Activated T-cell treated with anti-CD3 and anti-CD28 coated beads, Interleukin-2, amount 50 U/mL, for 24 hours (primary cell): ENCODE data around the gene BRD2.
A peak's percentile ranks its signal among the peaks of the same experiment; 100 is the strongest.

Experiments
- DNase-seq: peaks from one replicate; pipeline ENCODE4 v3.0.0-alpha.2; 2020
- H3K27ac Mint-ChIP-seq: 2 replicates; pipeline ENCODE4 v1.8.0; 2020; ENCODE audit warnings: mild to moderate bottlenecking, mixed read lengths
- H3K27me3 Mint-ChIP-seq: 2 replicates; pipeline ENCODE4 v1.8.0; 2020; ENCODE audit warnings: mixed read lengths
- H3K36me3 Mint-ChIP-seq: 2 replicates; pipeline ENCODE4 v1.8.0; 2020; ENCODE audit warnings: low read depth, mixed read lengths
- H3K4me1 Mint-ChIP-seq: 2 replicates; pipeline ENCODE4 v1.8.0; 2020; ENCODE audit warnings: low read depth, mixed read lengths
- H3K4me3 Mint-ChIP-seq: 2 replicates; pipeline ENCODE4 v1.8.0; 2020; ENCODE audit warnings: mild to moderate bottlenecking, moderate library complexity, mixed read lengths
- H3K9me3 Mint-ChIP-seq: 2 replicates; pipeline ENCODE4 v1.8.0; 2020; ENCODE audit warnings: mixed read lengths

The BRD2 gene

DNA sequence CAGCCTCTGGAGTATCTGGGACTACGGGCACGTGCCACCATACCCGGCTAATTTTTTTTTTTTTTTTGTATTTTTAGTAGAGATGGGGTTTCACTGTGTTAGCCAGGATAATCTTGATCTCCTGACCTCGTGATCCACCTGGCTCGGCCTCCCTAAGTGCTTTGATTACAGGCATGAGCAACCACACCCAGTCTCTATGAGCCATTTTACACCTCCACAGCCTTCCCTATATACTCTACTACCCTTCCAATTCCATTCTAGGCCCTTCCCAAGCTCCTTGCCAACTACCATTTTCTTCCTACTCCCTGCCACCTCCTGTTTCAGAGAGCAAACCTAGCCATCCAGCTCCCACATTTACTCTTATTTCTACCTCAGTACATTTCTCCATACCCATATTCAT is 7.8 kb upstream of the BRD2 start:
- H3K27ac Mint-ChIP-seq, result no peak overlapping the region
- H3K36me3 Mint-ChIP-seq, result no peaks in the 10 kb centered on the region
- peaks cover 45% of the 10 kb centered on the region for H3K4me1 Mint-ChIP-seq
- no peaks in the 10 kb centered on the region for H3K9me3 Mint-ChIP-seq
- H3K27me3 Mint-ChIP-seq, result no peaks in the 10 kb centered on the region
- DNase-seq, result no peak
- no peak overlapping the region for H3K4me3 Mint-ChIP-seq

DNA sequence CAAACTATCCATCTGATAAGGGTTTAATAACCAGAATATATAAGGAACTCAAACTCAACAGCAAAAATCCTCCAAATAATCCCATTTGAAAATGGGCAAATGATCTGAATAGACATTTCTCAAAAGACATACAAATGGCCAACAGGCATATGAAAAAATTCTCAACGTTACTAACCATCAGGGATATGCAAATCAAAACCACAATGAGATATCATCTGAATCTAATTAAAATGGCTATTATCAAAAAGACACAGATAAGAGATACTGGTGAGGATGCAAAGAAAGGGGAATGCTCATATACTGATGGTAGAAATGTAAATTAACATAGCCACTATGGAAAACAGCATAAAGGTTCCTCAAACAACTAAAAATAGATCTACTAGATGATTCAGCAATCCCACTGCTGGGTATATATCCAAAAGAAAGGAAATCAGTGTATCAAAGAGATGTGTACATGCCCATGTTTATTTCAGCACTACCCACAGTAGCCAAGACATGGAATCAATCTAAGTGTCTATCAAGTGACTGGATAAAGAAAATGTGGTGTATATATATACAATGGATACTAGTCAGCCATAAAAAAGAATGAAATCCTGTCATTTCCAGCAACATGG is 6.1 kb upstream of the BRD2 start:
- Mint-ChIP-seq H3K4me3 (no peak overlapping the region), H3K4me1 (peaks cover 53% of the 10 kb centered on the region), H3K27ac (no peak overlapping the region), H3K9me3 (no peaks in the 10 kb centered on the region), H3K36me3 (peaks cover 2% of the 10 kb centered on the region), H3K27me3 (no peaks in the 10 kb centered on the region)
- DNase-seq, result no peak

DNA sequence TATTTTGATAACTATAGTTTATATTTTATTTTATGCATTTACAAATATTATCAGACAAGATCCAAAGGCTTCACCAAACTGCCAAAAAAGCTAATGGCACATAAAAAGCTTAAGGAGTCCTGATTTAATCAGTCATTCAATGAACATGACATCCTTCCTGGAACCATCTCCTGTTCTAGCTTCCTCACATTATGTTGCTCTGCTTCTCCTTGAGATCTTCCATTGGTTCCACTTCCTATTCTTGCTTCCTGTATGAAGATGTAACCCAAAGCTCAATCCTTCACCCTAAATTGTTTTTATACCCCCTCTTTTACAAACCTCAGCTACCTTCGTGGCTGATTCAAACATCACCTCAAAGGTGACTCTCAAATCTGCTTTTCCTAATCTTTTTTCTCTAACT is 4.5 kb upstream of the BRD2 start:
- no peak for DNase-seq
- Mint-ChIP-seq H3K4me1 (peaks cover 55% of the 10 kb centered on the region), H3K9me3 (no peaks in the 10 kb centered on the region), H3K4me3 (no peak overlapping the region), H3K27ac (peak overlapping the region; percentile 12), H3K27me3 (no peaks in the 10 kb centered on the region), H3K36me3 (peaks cover 10% of the 10 kb centered on the region)

DNA sequence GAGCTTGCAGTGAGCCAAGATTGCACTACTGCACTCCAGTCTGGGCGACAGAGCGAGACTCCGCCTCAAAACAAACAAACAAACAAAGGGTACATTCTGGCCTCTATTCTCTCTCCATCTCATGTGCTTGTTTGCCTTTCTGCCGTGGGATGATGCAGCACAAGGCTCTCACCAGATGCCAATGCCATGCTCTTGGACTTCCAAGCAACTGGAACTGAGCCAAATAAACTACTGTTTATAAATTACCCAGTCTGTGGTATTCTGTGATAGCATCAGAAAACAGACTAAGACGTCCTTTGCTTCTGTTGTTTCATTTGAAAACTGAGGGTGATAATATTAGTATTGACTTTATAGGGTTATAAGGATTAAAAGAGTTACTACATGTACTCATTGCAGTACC is 3.6 kb upstream of the BRD2 start:
- DNase-seq, result no peak
- H3K9me3 Mint-ChIP-seq, result no peaks in the 10 kb centered on the region
- no peak overlapping the region for H3K4me3 Mint-ChIP-seq
- peaks cover 55% of the 10 kb centered on the region for H3K4me1 Mint-ChIP-seq
- H3K27me3 Mint-ChIP-seq, result no peaks in the 10 kb centered on the region
- peak overlapping the region; percentile 30 for H3K27ac Mint-ChIP-seq
- H3K36me3 Mint-ChIP-seq, result peaks cover 19% of the 10 kb centered on the region

DNA sequence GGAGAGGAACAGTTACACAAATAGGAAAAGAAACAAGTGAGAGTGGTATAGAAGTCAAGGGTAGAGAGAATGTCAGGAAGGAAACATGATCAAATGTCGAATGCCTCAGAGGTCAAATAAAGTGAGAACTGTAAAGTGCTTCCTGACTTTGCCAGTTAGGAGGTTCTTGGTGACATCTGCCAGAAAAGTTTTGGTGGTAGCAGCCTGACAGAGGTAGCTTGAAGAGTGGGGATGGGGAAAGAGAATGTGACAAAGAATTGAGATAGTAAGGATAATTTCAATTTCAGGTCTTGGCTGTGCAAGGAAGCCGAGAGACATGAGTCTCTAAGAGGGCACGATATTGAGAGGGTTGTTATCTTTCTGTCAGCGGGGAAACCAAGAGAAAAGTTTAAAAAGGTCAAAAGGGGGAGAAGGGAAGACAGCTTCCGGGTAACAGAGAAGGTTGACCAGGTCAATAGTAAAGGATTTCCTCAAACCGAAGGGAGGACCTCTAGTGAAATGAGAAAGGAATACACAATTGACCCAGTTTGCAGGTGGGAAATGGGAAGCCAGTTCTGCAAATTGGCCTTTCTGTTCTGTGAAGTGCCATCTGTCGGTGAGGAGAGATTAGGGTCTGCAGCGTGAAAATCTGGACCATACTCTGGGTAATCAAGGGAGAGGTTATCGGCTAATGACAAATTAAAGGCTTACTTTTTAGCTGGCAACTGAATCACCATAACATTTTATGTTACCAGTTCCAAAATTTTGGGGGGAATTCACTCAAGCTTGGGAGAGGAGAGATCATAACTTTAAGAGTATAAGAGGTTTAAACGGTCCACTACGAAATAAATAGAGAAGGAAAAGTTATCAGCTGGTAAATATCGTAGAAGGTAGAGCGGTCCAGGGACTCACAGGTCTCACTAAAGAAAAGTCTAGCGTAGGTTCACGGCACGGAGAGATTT is 973 bp upstream of the BRD2 start:
- no peaks in the 10 kb centered on the region for H3K9me3 Mint-ChIP-seq

DNA sequence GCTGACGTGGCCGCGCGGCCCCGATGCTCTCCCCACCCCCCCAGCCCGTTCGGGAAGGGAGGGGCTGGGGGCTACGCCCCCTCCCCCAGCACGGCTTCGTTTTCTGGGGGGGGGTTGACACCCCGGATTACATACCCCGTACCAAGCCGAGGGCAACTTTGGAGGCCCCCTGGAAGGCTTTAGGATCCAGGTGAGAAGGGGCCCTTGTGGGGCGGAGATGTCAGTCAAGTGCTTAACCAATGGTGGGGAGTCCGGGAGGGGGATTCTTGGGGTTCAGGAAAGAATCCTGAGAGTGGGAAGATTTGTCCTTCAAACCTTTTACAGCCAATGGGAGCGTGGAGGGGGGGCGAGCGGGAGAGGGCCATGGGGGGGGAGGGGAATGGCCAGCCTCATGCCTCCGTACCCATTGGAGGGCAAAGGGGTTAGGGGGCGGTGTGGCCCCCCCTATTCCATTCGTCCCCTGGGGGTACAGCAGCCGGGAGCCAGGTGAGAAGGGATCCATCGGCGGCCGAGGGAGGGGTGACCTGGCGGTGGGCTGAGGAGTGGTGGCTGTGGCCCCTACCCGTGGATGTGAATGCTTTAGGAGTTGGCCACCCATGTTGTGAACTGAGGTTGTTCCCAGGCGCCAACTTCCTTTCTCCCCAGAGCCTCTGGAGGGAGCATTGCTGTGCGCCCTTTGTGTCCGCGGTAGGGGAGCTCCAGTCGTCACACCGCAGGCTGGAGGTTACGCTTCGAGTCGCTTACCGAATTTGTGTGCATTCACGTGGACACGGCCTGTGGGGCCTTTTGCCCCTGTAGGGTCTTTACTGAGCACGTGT is 682 bp downstream of the BRD2 start:
- Mint-ChIP-seq H3K27me3 (no peaks in the 10 kb centered on the region), H3K36me3 (peaks cover 60% of the 10 kb centered on the region), H3K4me1 (peaks cover 29% of the 10 kb centered on the region), H3K9me3 (no peaks in the 10 kb centered on the region), H3K4me3 (peak overlapping the region; percentile 92), H3K27ac (peak overlapping the region; percentile 100)
- peak; percentile 85 for DNase-seq

More for the DNA sequence above, 973 bp upstream of the BRD2 start:
- H3K27me3 Mint-ChIP-seq, result no peaks in the 10 kb centered on the region
- H3K4me1 Mint-ChIP-seq, result peaks cover 39% of the 10 kb centered on the region
- no peak for DNase-seq
- H3K36me3 Mint-ChIP-seq, result peaks cover 44% of the 10 kb centered on the region
- H3K27ac Mint-ChIP-seq, result peak overlapping the region; percentile 100
- H3K4me3 Mint-ChIP-seq, result peak overlapping the region; percentile 92

DNA sequence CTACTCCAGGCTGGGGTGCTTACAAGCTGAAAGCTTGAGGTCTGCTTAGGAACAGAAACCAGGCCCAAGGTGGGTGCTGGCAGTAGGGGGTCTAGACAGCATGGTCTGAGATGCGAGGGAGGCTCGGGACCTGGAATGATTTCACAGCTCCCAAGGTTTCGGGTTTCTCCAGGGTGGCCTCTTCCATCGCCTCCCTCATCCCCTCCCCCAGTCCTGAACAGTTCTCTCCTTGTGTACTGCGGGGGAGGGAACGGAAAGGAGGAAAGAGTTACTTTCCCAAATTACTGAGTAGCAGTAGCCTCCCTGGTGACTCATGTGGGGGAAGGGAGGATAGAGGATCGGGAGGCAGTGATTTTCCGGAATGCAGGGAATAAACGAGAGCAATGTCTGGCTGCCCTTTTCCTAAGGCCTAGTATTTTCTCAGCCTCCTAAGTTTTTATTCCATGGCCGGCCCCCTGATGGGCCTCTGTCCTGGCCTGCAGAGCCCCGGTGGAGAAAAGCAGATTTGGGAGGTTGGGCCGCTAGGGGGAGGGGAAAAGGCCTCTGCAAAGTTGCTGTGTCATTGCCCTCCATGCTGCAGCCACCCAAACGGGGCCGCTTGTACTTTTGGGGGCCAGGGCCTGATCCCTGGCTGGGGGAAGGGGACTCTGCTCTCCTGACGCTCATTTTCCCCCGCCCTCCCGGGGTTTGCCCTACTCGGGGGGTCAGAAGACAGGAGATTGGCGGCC is 1.5 kb downstream of the BRD2 start:
- Mint-ChIP-seq H3K27me3 (no peaks in the 10 kb centered on the region), H3K4me1 (peaks cover 24% of the 10 kb centered on the region), H3K27ac (peak overlapping the region; percentile 100), H3K4me3 (peak overlapping the region; percentile 92), H3K9me3 (no peaks in the 10 kb centered on the region), H3K36me3 (peaks cover 68% of the 10 kb centered on the region)
- DNase-seq, result peak; percentile 89

DNA sequence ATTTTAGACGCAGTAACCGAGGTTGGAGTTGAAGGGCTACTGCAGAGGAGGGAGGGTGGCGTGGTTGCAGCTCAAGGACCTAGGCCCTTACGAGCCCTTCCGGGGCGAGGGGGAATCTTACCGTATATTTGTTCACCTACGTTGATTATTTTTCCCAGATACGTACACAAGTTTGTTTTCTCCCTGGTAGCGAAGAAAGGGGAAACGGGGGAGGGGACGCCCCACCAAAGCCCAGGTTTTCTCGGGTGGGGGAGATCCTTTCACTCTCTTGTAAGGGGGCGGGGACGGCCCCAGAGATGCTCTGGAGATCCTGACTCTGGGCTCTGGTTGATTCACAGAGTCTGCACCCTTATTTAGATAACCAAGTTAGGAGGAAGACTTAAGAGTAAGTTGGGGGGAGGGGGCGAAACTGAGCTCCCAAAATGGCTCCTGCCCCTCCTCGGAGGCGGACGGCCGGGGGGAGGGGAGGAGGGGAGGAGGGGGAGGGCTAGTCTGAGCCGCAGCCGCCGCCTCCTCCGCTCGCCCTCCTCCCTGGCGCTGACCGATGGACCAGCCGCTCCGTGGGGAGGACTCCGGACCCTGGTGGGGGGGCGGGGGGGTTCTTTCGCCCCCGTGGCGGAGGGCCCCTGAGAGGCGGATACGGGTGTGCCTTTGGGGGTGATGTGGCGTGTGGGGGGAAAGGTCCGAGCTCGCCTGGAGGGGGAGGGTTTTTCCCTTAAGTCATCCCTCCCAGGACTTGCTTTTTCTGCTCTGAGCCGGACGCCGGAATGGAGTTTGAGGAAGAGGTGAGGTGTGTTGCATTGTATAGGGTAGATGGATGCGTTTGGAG is 2.2 kb downstream of the BRD2 start:
- DNase-seq, result peak; percentile 89
- H3K4me1 Mint-ChIP-seq, result peaks cover 22% of the 10 kb centered on the region
- H3K36me3 Mint-ChIP-seq, result peaks cover 76% of the 10 kb centered on the region

DNA sequence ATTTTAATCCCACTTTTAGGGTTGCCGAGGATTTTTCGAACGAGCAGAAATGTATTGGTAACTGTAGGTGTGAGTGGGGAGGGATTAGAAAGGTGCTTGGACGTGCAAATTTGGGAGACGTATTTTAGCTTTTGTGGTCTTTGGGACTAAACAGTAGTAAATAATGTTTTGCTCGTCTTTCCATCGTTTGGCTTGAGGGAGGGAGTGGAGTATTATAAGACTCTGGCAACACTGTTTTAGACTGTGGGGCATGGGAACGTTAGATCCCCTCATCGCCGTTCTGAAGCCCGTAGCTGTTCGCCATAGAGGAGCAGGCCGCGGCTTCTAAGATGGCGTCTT is 2.8 kb downstream of the BRD2 start:
- peak overlapping the region; percentile 92 for H3K4me3 Mint-ChIP-seq
- peak overlapping the region; percentile 100 for H3K27ac Mint-ChIP-seq
- no peaks in the 10 kb centered on the region for H3K9me3 Mint-ChIP-seq
- no peaks in the 10 kb centered on the region for H3K27me3 Mint-ChIP-seq
- peaks cover 81% of the 10 kb centered on the region for H3K36me3 Mint-ChIP-seq
- no peak for DNase-seq
- H3K4me1 Mint-ChIP-seq, result peaks cover 23% of the 10 kb centered on the region

More for the DNA sequence above, 2.2 kb downstream of the BRD2 start:
- Mint-ChIP-seq H3K27ac (peak overlapping the region; percentile 100), H3K4me3 (peak overlapping the region; percentile 92), H3K27me3 (no peaks in the 10 kb centered on the region), H3K9me3 (no peaks in the 10 kb centered on the region)

DNA sequence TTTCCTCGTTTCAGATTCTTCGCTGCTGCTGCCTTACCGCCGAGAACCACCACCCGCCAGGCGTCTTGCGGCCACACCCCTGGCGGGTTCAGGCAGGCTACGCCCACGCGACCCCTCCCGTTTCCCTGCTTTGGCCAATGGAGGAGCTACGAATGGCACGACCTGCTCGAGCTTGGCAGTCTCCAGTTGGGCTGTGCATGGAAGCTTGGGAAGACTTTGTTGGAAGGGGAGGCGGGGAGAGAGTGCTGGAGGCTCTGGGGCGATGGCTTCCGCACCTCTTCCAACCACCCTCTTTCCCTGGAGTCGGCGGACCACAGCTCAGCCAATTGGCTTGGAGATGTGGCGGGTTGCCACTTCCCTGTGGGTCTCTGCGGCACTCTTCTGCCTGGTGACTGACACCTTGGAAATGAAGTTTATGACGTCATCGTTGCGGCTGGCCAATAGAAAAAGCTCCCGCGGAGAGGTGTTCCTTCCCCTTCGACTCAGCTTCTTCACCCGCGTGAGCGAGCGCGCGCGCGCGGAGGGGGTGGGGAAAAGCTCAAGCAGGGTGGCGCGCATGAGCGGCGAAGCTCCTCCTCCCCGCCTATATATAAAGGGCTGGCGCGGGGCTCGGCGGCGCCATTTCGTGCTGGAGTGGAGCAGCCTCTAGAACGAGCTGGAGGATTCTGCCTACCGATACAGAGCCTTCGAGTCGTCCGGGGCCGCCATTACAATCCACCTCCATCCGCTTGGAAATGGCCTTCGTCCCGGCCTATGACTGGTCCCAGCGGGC is 3.4 kb downstream of the BRD2 start:
- peaks cover 87% of the 10 kb centered on the region for H3K36me3 Mint-ChIP-seq
- no peaks in the 10 kb centered on the region for H3K27me3 Mint-ChIP-seq
- DNase-seq, result peak; percentile 99

DNA sequence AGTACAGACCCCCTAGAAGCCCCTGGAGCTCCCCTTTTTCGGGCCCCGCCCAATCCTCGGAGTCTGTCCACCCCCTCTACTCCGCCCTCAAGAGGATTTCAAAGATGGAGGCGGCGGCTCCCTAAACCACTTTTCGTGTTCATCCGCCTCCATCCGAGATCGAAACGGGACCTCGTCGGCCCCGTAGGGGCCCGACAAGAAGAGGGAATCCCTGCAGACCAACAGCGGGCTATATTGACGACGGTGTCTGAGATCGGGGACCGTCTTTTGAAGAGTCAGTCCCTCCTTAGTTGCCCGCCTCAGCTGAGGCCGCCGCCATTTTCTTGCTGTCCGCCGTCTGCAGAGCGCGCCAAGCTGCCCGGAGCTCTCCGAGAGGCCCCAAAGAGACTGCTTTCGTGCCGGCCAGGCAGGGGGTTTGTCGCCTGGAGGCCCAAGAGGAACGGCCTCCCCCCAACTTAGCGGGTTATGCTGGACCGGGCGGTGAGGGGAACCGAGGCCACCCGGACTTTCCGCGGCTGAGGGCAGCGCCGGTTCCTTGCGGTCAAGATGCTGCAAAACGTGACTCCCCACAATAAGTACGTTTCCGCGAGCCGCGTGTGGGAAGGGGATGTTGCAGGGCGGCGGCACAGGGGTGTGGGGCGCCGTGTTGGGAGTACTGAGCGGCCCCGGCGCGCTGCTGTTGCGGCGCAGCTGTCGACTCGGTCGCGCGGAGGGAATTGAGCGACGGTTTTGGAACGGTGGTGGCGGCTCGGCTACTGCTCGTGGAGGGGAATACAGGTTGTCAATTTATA is 4.2 kb downstream of the BRD2 start:
- Mint-ChIP-seq H3K9me3 (no peaks in the 10 kb centered on the region), H3K4me3 (peak overlapping the region; percentile 92), H3K27ac (peak overlapping the region; percentile 100), H3K36me3 (peaks cover 90% of the 10 kb centered on the region), H3K4me1 (peaks cover 25% of the 10 kb centered on the region), H3K27me3 (no peaks in the 10 kb centered on the region)
- DNase-seq, result no peak

More for the DNA sequence above, 3.4 kb downstream of the BRD2 start:
- Mint-ChIP-seq H3K9me3 (no peaks in the 10 kb centered on the region), H3K4me1 (peaks cover 24% of the 10 kb centered on the region), H3K27ac (peak overlapping the region; percentile 100), H3K4me3 (peak overlapping the region; percentile 92)
